ENCODE data around the gene WEE2.

DNA sequence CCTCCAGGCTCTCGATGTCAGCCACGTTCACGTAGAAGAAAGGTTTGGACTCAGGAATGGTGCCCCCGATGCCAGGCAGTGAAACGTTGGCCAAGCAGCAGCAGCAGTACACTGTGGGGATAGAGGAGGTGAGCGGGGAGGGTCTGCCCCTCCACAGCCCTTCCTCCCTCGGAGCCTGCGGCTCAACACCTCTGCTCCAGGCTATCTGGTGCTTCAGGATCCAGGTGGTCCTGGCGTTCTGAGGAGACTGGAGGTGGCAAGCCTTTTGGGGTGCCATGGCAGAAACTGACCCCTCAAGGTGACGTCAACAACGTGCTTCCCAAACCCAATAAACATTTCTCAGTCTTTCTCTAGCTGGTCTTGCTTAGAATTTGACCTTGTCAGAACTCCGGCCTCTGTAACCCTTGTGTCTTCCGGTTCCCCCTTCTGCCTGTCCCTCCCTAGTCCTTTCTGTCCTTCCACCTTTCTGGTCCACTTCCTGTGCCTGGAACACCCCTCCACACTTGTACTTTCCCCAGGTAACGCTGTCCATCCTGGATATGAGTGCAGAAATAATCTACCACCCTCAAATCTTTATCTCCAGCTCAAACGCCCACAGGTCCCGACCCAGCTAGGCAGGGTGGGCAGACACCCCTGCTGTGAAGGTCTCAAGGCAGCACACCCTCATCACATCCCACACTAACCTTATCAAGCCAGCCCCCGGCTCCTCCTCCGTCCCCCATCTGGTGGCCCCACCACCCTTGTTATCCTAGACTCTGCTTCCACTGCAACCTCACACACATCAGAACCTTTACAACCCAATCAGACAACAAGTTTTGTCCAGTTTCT is 42.7 kb upstream of the WEE2 start:
- TF ChIP-seq, protein P1, sequence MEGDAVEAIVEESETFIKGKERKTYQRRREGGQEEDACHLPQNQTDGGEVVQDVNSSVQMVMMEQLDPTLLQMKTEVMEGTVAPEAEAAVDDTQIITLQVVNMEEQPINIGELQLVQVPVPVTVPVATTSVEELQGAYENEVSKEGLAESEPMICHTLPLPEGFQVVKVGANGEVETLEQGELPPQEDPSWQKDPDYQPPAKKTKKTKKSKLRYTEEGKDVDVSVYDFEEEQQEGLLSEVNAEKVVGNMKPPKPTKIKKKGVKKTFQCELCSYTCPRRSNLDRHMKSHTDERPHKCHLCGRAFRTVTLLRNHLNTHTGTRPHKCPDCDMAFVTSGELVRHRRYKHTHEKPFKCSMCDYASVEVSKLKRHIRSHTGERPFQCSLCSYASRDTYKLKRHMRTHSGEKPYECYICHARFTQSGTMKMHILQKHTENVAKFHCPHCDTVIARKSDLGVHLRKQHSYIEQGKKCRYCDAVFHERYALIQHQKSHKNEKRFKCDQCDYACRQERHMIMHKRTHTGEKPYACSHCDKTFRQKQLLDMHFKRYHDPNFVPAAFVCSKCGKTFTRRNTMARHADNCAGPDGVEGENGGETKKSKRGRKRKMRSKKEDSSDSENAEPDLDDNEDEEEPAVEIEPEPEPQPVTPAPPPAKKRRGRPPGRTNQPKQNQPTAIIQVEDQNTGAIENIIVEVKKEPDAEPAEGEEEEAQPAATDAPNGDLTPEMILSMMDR (IDR thresholded peaks at IDR 0.05) = no peak
- TF ChIP-seq POLR2A (IDR thresholded peaks at IDR 0.05) = no peak

All from Peyer's patch (tissue), 4 donors.